Placental pericyte (primary cell): ENCODE data around the gene FFAR3. TPM values are rescaled to one million over a fixed set of nuclear protein-coding genes. Genes with fewer than 3 reads are reported as not detected.

ENCODE experiments used
- total RNA-seq: library from RNA; depleted of rRNA; stranded (reverse); fragments of >200 nt; gene quantifications from 2 replicates; pipeline ENCODE4 v1.2.3, GENCODE V29; 2012

Gene FFAR3, protein sequence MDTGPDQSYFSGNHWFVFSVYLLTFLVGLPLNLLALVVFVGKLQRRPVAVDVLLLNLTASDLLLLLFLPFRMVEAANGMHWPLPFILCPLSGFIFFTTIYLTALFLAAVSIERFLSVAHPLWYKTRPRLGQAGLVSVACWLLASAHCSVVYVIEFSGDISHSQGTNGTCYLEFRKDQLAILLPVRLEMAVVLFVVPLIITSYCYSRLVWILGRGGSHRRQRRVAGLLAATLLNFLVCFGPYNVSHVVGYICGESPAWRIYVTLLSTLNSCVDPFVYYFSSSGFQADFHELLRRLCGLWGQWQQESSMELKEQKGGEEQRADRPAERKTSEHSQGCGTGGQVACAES
- not detected in 2 replicates for total RNA-seq

DNA sequence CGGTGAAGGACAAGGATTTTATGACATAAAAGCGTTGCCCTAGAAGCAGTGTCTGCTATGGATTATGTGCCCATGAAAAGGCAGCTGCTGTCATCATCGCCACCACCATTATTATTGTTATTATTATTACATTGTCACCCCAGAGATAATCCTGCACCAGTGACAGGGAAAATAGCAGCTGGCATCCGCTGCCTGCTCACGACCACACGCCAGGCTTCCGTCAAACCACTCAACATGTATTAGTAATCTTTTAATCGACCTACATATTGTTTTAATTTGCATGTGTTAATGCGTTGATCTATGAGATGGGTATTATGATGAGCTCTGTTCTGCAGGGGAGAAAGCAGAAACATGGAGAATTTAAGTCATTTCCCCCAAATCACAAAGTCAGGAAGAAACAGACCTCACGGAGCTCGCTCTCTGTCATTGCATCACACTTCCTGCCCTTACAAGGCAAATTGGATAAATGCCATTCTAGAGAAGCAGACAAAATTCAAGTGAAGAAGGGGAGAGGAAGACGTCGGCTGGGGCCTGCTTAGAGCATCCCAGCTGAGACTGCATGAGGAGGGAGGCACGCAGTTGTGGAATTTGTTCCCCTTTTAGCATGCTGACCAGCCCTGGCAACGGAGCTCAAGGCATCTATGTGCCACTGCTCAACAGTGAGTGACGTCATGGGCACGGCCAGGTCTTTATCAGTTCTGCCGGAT lies at the start of gene FFAR3:
Gene FFAR3, plus strand, starts transcription at position 594 of the 707 bp plus-strand sequence. CDS start 431 bp downstream, outside the sequence.

DNA sequence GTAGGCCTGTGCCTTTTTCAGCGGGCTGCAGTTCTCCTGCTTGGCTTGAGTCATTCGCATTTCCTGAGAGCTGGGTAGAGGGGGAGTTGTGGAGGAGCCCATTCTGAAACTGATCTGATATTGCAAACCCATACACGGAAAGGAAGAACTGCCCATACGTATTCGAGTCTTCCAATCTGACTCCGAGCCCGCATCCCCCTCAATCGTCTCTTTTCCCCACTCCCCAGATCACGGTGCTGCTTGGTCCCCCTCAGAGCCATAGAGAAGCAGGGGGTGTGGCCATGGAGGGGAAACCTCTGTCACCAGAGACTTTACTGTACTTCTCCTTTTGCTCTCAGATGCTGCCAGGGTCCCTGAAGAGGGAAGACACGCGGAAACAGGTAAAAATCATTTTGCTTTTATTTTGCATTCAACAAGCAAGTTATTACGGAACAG lies 29.4 kb upstream of the FFAR3 start, which contains the start of gene CD22:
Gene CD22, plus strand, starts transcription at position 337 of the 435 bp plus-strand sequence. CDS start 2,854 bp downstream, outside the sequence.

GRCh38 chr19:35347171-35347929 lies 10.9 kb upstream of the FFAR3 start, which contains the start of gene FFAR1:
Gene FFAR1 (plus strand): TSS chr19:35347902. CDS start chr19:35351552, 3,650 bp downstream.

GRCh38 chr19:35370722-35371121 lies 12.5 kb downstream of the FFAR3 start, which contains the start of gene GPR42:
Gene GPR42 (plus strand): TSS chr19:35371068. CDS start chr19:35371360, 292 bp downstream.

Other genes with a start within 250 kb of the FFAR3 start
- not detected in 2 replicates for gene FXYD3, start 242.6 kb upstream of the FFAR3 start, total RNA-seq
- gene LGI4, start 223.4 kb upstream of the FFAR3 start, total RNA-seq: not detected in 2 replicates
- 0.66 TPM in 1 of 2 replicates, not detected in the other for gene FXYD1, start 219.6 kb upstream of the FFAR3 start, total RNA-seq
- not detected in 2 replicates for gene FXYD7, start 215.2 kb upstream of the FFAR3 start, total RNA-seq
- 55.0 and 63.7 TPM in 2 replicates for gene FXYD5, start 203.7 kb upstream of the FFAR3 start, total RNA-seq
- not detected in 2 replicates for gene FAM187B, start 129.7 kb upstream of the FFAR3 start, total RNA-seq
- gene LSR, start 109.5 kb upstream of the FFAR3 start, total RNA-seq: 0.22 and 1.9 TPM in 2 replicates
- gene USF2, start 89.5 kb upstream of the FFAR3 start, total RNA-seq: 75.9 and 81.4 TPM in 2 replicates
- under 0.01 TPM in 1 of 2 replicates, not detected in the other for gene HAMP, start 75.9 kb upstream of the FFAR3 start, total RNA-seq
- gene MAG, start 66.3 kb upstream of the FFAR3 start, total RNA-seq: 0.43 TPM in 1 of 2 replicates, not detected in the other
- 1.7 TPM in 1 of 2 replicates, not detected in the other for gene CD22, start 29.3 kb upstream of the FFAR3 start, total RNA-seq
- not detected in 2 replicates for gene FFAR1, start 10.6 kb upstream of the FFAR3 start, total RNA-seq
- gene GPR42, start 12.6 kb downstream of the FFAR3 start, total RNA-seq: not detected in 2 replicates
- not detected in 2 replicates for gene FFAR2, start 89.8 kb downstream of the FFAR3 start, total RNA-seq
- not detected in 2 replicates for gene KRTDAP, start 132.0 kb downstream of the FFAR3 start, total RNA-seq
- 0.14 and 0.22 TPM in 2 replicates for gene DMKN, start 155.2 kb downstream of the FFAR3 start, total RNA-seq
- gene SBSN, start 169.9 kb downstream of the FFAR3 start, total RNA-seq: 0.14 TPM in 1 of 2 replicates, not detected in the other
- gene GAPDHS, start 175.0 kb downstream of the FFAR3 start, total RNA-seq: not detected in 2 replicates
- gene TMEM147, start 187.2 kb downstream of the FFAR3 start, total RNA-seq: 64.1 and 66.6 TPM in 2 replicates
- not detected in 2 replicates for gene ATP4A, start 205.2 kb downstream of the FFAR3 start, total RNA-seq
- not detected in 2 replicates for gene PMIS2, start 227.7 kb downstream of the FFAR3 start, total RNA-seq